Ovary (tissue), 3 donors: ENCODE results near the gene PPA2.

Experiments used
- CTCF ChIP-seq, 3 donors: fragments of 450-650 bp in 2 of 3; fragments of 200-600 bp in 1 of 3; IDR thresholded peaks; one replicate each; pipeline versions ENCODE4 v1.5.1 to v1.8.0; 2016 to 2022; ENCODE audit warnings: antibody characterized with exemption in 3 of 3, mild to moderate bottlenecking in 1 of 3
- POLR2A ChIP-seq: fragments of 450-650 bp; IDR thresholded peaks from one replicate; pipeline ENCODE4 v1.6.1; 2017; ENCODE audit warnings: antibody characterized with exemption, mild to moderate bottlenecking, moderate library complexity
- donor health status: DM: no; HTN: no; CAD: no.

- TF ChIP-seq CTCF (IDR thresholded peaks at IDR 0.05) (no peak), POLR2A (no peak)
Observed at GRCh38 chr4:105387466-105387865, 86.4 kb downstream of the PPA2 start.
